PC-9 (cell line): ENCODE results near the gene VRK1. TPM values are rescaled to one million over a fixed set of nuclear protein-coding genes. Genes with fewer than 3 reads are reported as not detected.

Source experiments
- BruUV-seq: library from RNA; stranded (reverse); fragments of 400-500 nt; replicated peaks from 2 replicates; lab custom pipeline; 2021; lab: Mats Ljungman, UMichigan
- CTCF ChIA-PET: fragments of 300-600 bp; sonication (Branson Sonifier 250); formaldehyde crosslinking; loops from one replicate; lab custom pipeline; 2022; ENCODE audit warnings: antibody characterized with exemption; lab: Charles Lee
- POLR2A ChIA-PET: fragments of 300-600 bp; sonication (Branson Sonifier 250); formaldehyde crosslinking; loops from one replicate; lab custom pipeline; 2022; ENCODE audit warnings: antibody characterized with exemption; ENCODE audit not compliant: unreplicated experiment; lab: Charles Lee
- DNase-seq, 2 experiments: peaks; one replicate each; pipeline versions ENCODE4 v3.0.0 to v3.0.0-alpha.2; 2015 to 2022; ENCODE audit warnings: mixed read lengths in 1 of 2
- H2AFZ ChIP-seq: fragments of 200-600 bp; sonication (generic); 2 replicates; pipeline ENCODE4 v1.8.1; 2017; ENCODE audit warnings: antibody characterized with exemption
- H3F3A ChIP-seq: fragments of 200-600 bp; sonication (generic); 2 replicates; pipeline ENCODE4 v1.8.1; 2017; ENCODE audit warnings: antibody characterized with exemption, mild to moderate bottlenecking, low read depth; ENCODE audit not compliant: insufficient read depth
- H3K27ac ChIP-seq: fragments of 200-600 bp; sonication (generic); 2 replicates; pipeline ENCODE4 v1.6.1; 2016; ENCODE audit warnings: mixed run types
- H3K27me3 ChIP-seq: fragments of 200-600 bp; sonication (generic); 2 replicates; pipeline ENCODE4 v1.6.1; 2016; ENCODE audit warnings: low read depth, mixed run types; ENCODE audit not compliant: insufficient read depth
- H3K36me3 ChIP-seq: fragments of 200-600 bp; sonication (generic); 2 replicates; pipeline ENCODE4 v1.6.1; 2016; ENCODE audit warnings: low read depth, mixed run types
- H3K4me1 ChIP-seq: fragments of 200-600 bp; sonication (generic); replicated peaks from 2 replicates; pipeline ENCODE4 v1.6.1; 2016; ENCODE audit warnings: mixed run types; ENCODE audit not compliant: insufficient read depth
- H3K4me2 ChIP-seq: fragments of 200-600 bp; sonication (generic); 2 replicates; pipeline ENCODE4 v1.6.1; 2017; ENCODE audit warnings: mixed run types
- H3K4me3 ChIP-seq: fragments of 200-600 bp; sonication (generic); 2 replicates; pipeline ENCODE4 v1.6.1; 2016; ENCODE audit warnings: mixed run types
- H3K79me2 ChIP-seq: fragments of 200-600 bp; sonication (generic); 2 replicates; pipeline ENCODE4 v1.6.1; 2017; ENCODE audit warnings: low read depth, mixed run types
- H3K9me2 ChIP-seq: fragments of 200-600 bp; sonication (generic); 2 replicates; pipeline ENCODE4 v1.8.1; 2017; ENCODE audit warnings: mild to moderate bottlenecking; ENCODE audit not compliant: insufficient read depth
- H3K9me3 ChIP-seq: fragments of 200-600 bp; sonication (generic); 2 replicates; pipeline ENCODE4 v1.8.1; 2016; ENCODE audit warnings: low read depth; ENCODE audit not compliant: insufficient read depth
- H4K20me1 ChIP-seq: fragments of 200-600 bp; sonication (generic); 2 replicates; pipeline ENCODE4 v1.8.1; 2017; ENCODE audit not compliant: insufficient read depth
- CTCF ChIP-seq: fragments of 200-600 bp; sonication (generic); conservative IDR thresholded peaks from 2 replicates; pipeline ENCODE4 v1.6.1; 2017; ENCODE audit warnings: mixed run types, antibody characterized with exemption, mild to moderate bottlenecking, moderate library complexity
- EZH2 ChIP-seq: fragments of 200-600 bp; sonication (generic); IDR thresholded peaks from 2 replicates; pipeline ENCODE4 v1.8.0; 2017; ENCODE audit warnings: antibody characterized with exemption, low read depth
- intact Hi-C: fragments of 100-400 bp; cut with micrococcal nuclease; formaldehyde crosslinking; loops from one replicate; pipeline ENCODE4 v1.10.0; 2022; ENCODE audit not compliant: unreplicated experiment
- total RNA-seq: library from RNA; stranded (reverse); gene quantifications from 2 replicates; pipeline ENCODE4 v1.2.3, GENCODE V29; 2021

The VRK1 gene
- total RNA-seq, 1 experiment from 2014 or later = 6.8 TPM

- ChIA-PET POLR2A (no interaction called here), CTCF (no interaction called here)
- H3K4me3 ChIP-seq = no peak overlapping the region
- H2AFZ ChIP-seq = no peak overlapping the region
- DNase-seq = no peak
- H3K79me2 ChIP-seq = no peaks in the 10 kb centered on the region
- H3K27me3 ChIP-seq = no peaks in the 10 kb centered on the region
- H3K27ac ChIP-seq = no peak overlapping the region
- intact Hi-C loops = no loop called here
- no TSS peak for BruUV-seq
- H3K4me1 ChIP-seq = no peaks in the 10 kb centered on the region
- H3F3A ChIP-seq = no peaks in the 10 kb centered on the region
- H4K20me1 ChIP-seq = no peaks in the 10 kb centered on the region
- 0 out of 2 replicates have a peak, but pooled peaks cover 4% of the 10 kb centered on the region for H3K36me3 ChIP-seq
- no peaks in the 10 kb centered on the region for H3K9me3 ChIP-seq
- TF ChIP-seq EZH2 (no peak), CTCF (no peak)
- H3K9me2 ChIP-seq = no peaks in the 10 kb centered on the region
- no peak overlapping the region for H3K4me2 ChIP-seq
Observed at GRCh38 chr14:96843137-96843536, 46.0 kb downstream of the VRK1 start.

- H3K9me3 ChIP-seq = no peaks in the 10 kb centered on the region
- H3K27ac ChIP-seq = no peak overlapping the region
- H3K79me2 ChIP-seq = no peaks in the 10 kb centered on the region
- intact Hi-C loops = no loop called here
- no peak overlapping the region for H3K4me2 ChIP-seq
- no peaks in the 10 kb centered on the region for H3F3A ChIP-seq
- no peaks in the 10 kb centered on the region for H4K20me1 ChIP-seq
- H3K9me2 ChIP-seq = no peaks in the 10 kb centered on the region
- H3K27me3 ChIP-seq = no peaks in the 10 kb centered on the region
- TF ChIP-seq EZH2 = no peak
- TF ChIP-seq CTCF = no peak
- no peak for DNase-seq
- BruUV-seq = no TSS peak
- no peaks in the 10 kb centered on the region for H3K4me1 ChIP-seq
- CTCF ChIA-PET = no interaction called here
- no peak overlapping the region for H3K4me3 ChIP-seq
- no peak overlapping the region for H2AFZ ChIP-seq
- no peaks in the 10 kb centered on the region for H3K36me3 ChIP-seq
- POLR2A ChIA-PET = no interaction called here
Observed at GRCh38 chr14:96844857-96845570, 47.8 kb downstream of the VRK1 start.

GRCh38 chr14:96847451-96847850 is 50.3 kb downstream of the VRK1 start:
- no peak overlapping the region for H2AFZ ChIP-seq

More at GRCh38 chr14:96847451-96847850, 50.3 kb downstream of the VRK1 start:
- BruUV-seq = no TSS peak
- H3K4me2 ChIP-seq = no peak overlapping the region
- intact Hi-C loops = no loop called here
- no peaks in the 10 kb centered on the region for H3K36me3 ChIP-seq
- no peaks in the 10 kb centered on the region for H3K27me3 ChIP-seq
- H3K4me3 ChIP-seq = no peak overlapping the region
- no peaks in the 10 kb centered on the region for H3K9me3 ChIP-seq
- no peaks in the 10 kb centered on the region for H3F3A ChIP-seq
- no peak overlapping the region for H3K27ac ChIP-seq
- no peaks in the 10 kb centered on the region for H4K20me1 ChIP-seq
- TF ChIP-seq EZH2 (no peak), CTCF (no peak)
- H3K9me2 ChIP-seq = no peaks in the 10 kb centered on the region
- ChIA-PET CTCF (no interaction called here), POLR2A (no interaction called here)
- DNase-seq = no peak
- no peaks in the 10 kb centered on the region for H3K79me2 ChIP-seq
- H3K4me1 ChIP-seq = no peaks in the 10 kb centered on the region
